GM18873 (cell line): ENCODE measurements around the gene NCOR2.

Experiments
- ATAC-seq: cut with Tn5 transposase; IDR thresholded peaks from one replicate; pipeline ENCODE4 v1.9.1; 2021; ENCODE audit warnings: mild to moderate bottlenecking, moderate library complexity, moderate number of reproducible peaks; ENCODE audit not compliant: unreplicated experiment, low FRiP score

The NCOR2 gene

GRCh38 chr12:124578445-124578844, 11.0 kb upstream of the NCOR2 start:
- no peak for ATAC-seq

- ATAC-seq: no peak
Measured at GRCh38 chr12:124577986-124578385, 10.6 kb upstream of the NCOR2 start.

GRCh38 chr12:124577374-124577773, 10.0 kb upstream of the NCOR2 start:
- no peak for ATAC-seq

GRCh38 chr12:124576061-124576650, 8.7 kb upstream of the NCOR2 start:
- ATAC-seq: no peak

- no peak for ATAC-seq
Measured at GRCh38 chr12:124573839-124574786, 6.7 kb upstream of the NCOR2 start.

GRCh38 chr12:124571556-124571955, 4.1 kb upstream of the NCOR2 start:
- no peak for ATAC-seq

- no peak for ATAC-seq
Measured at GRCh38 chr12:124570810-124571209, 3.4 kb upstream of the NCOR2 start.

- no peak for ATAC-seq
Measured at GRCh38 chr12:124569375-124570148, 2.1 kb upstream of the NCOR2 start.

GRCh38 chr12:124568431-124569374, 1.3 kb upstream of the NCOR2 start:
- ATAC-seq: no peak

GRCh38 chr12:124567673-124568373, 411 bp upstream of the NCOR2 start:
- no peak for ATAC-seq

GRCh38 chr12:124566161-124566996, 1.0 kb downstream of the NCOR2 start:
- ATAC-seq: no peak

GRCh38 chr12:124565656-124566160, 1.7 kb downstream of the NCOR2 start:
- ATAC-seq: no peak

GRCh38 chr12:124564971-124565491, 2.4 kb downstream of the NCOR2 start:
- no peak for ATAC-seq

- ATAC-seq: no peak
Measured at GRCh38 chr12:124564232-124564958, 3.0 kb downstream of the NCOR2 start.

- no peak for ATAC-seq
Measured at GRCh38 chr12:124563809-124564208, 3.6 kb downstream of the NCOR2 start.

- ATAC-seq: no peak
Measured at GRCh38 chr12:124563401-124563800, 4.0 kb downstream of the NCOR2 start.

GRCh38 chr12:124562796-124563181, 4.6 kb downstream of the NCOR2 start:
- ATAC-seq: no peak
